Measurements from ENCODE around the gene NXN.

NXN gene

GRCh38 chr17:828761-829160 is 150.8 kb downstream of the NXN start:
- H3K4me3 ChIP-seq (ENCODE audit: low read depth, low read length), result no peak overlapping the region
- TF ChIP-seq CTCF (IDR thresholded peaks at IDR 0.05; ENCODE audit: low read depth, low read length), result no peak

GRCh38 chr17:826778-827177 is 152.8 kb downstream of the NXN start:
- no peak overlapping the region for H3K4me3 ChIP-seq (ENCODE audit: low read depth, low read length)
- TF ChIP-seq CTCF (IDR thresholded peaks at IDR 0.05; ENCODE audit: low read depth, low read length), result no peak

GRCh38 chr17:825216-825615 is 154.4 kb downstream of the NXN start:
- no peak for TF ChIP-seq CTCF (IDR thresholded peaks at IDR 0.05; ENCODE audit: low read depth, low read length)

GRCh38 chr17:824378-824777 is 155.2 kb downstream of the NXN start:
- TF ChIP-seq CTCF (IDR thresholded peaks at IDR 0.05; ENCODE audit: low read depth, low read length), result no peak
- no peak overlapping the region for H3K4me3 ChIP-seq (ENCODE audit: low read depth, low read length)

More at GRCh38 chr17:825216-825615, 154.4 kb downstream of the NXN start:
- H3K4me3 ChIP-seq (ENCODE audit: low read depth, low read length), result no peak overlapping the region

GRCh38 chr17:823501-823902 is 156.1 kb downstream of the NXN start:
- H3K4me3 ChIP-seq (ENCODE audit: low read depth, low read length), result no peak overlapping the region
- TF ChIP-seq CTCF (IDR thresholded peaks at IDR 0.05; ENCODE audit: low read depth, low read length), result no peak

- no peak for TF ChIP-seq CTCF (IDR thresholded peaks at IDR 0.05; ENCODE audit: low read depth, low read length)
- H3K4me3 ChIP-seq (ENCODE audit: low read depth, low read length), result no peak overlapping the region
Observed at GRCh38 chr17:819251-819650, 160.3 kb downstream of the NXN start.

GRCh38 chr17:814371-814770 is 165.2 kb downstream of the NXN start:
- H3K4me3 ChIP-seq (ENCODE audit: low read depth, low read length), result no peak overlapping the region
- TF ChIP-seq CTCF (IDR thresholded peaks at IDR 0.05; ENCODE audit: low read depth, low read length), result no peak

Measured in WI38 (cell line).